Smooth muscle cell (in vitro differentiated cells): ENCODE measurements around the gene VWA5B2. TPM values are rescaled to one million over a fixed set of nuclear protein-coding genes. Genes with fewer than 3 reads are reported as not detected.

ENCODE experiments used
- DNase-seq: peaks from one replicate; lab custom pipeline; 2025; ENCODE audit not compliant: unreplicated experiment; lab: John Stamatoyannopoulos, UW
- H2AFZ ChIP-seq: fragments of 200-600 bp; sonication (generic); 2 replicates; pipeline ENCODE4 v1.6.0; 2016; ENCODE audit warnings: antibody characterized with exemption, low read depth, mild to moderate bottlenecking
- H3F3A ChIP-seq: fragments of 200-600 bp; sonication (generic); 2 replicates; pipeline ENCODE4 v1.6.0; 2017; ENCODE audit warnings: antibody characterized with exemption, low read depth
- H3K27ac ChIP-seq: fragments of 200-600 bp; sonication (generic); 2 replicates; pipeline ENCODE4 v1.5.1; 2016; ENCODE audit warnings: low read depth, mild to moderate bottlenecking
- H3K27me3 ChIP-seq: fragments of 200-600 bp; sonication (generic); 2 replicates; pipeline ENCODE4 v1.6.1; 2016; ENCODE audit warnings: low read depth, mild to moderate bottlenecking
- H3K36me3 ChIP-seq: fragments of 200-600 bp; sonication (generic); 2 replicates; pipeline ENCODE4 v1.5.1; 2016; ENCODE audit warnings: low read depth
- H3K4me1 ChIP-seq: fragments of 200-600 bp; sonication (generic); 2 replicates; pipeline ENCODE4 v1.5.1; 2016; ENCODE audit warnings: low read depth
- H3K4me2 ChIP-seq: fragments of 200-600 bp; sonication (generic); 2 replicates; pipeline ENCODE4 v1.6.0; 2016; ENCODE audit warnings: mild to moderate bottlenecking
- H3K4me3 ChIP-seq: fragments of 200-600 bp; sonication (generic); 2 replicates; pipeline ENCODE4 v1.5.1; 2016; ENCODE audit warnings: mild to moderate bottlenecking
- H3K79me2 ChIP-seq: fragments of 200-600 bp; sonication (generic); 2 replicates; pipeline ENCODE4 v1.6.0; 2016; ENCODE audit warnings: low read depth, mild to moderate bottlenecking
- H3K9ac ChIP-seq: fragments of 200-600 bp; sonication (generic); 2 replicates; pipeline ENCODE4 v1.6.0; 2016; ENCODE audit warnings: low read depth
- H3K9me3 ChIP-seq: fragments of 200-600 bp; sonication (generic); replicated peaks from 2 replicates; pipeline ENCODE4 v1.5.1; 2016; ENCODE audit warnings: low read depth
- H4K20me1 ChIP-seq: fragments of 200-600 bp; sonication (generic); 2 replicates; pipeline ENCODE4 v1.6.0; 2016; ENCODE audit warnings: low read depth
- CTCF ChIP-seq: fragments of 200-600 bp; sonication (generic); IDR thresholded peaks from 2 replicates; pipeline ENCODE4 v1.5.1; 2017; ENCODE audit warnings: borderline replicate concordance, mild to moderate bottlenecking, antibody characterized with exemption; ENCODE audit not compliant: insufficient read depth, poor library complexity, severe bottlenecking
- WGBS: methylation state at CpG from one replicate; pipeline ENCODE4 v1.1.7; 2016; ENCODE audit warnings: low lambda C conversion rate; 5-methylcytosine and 5-hydroxymethylcytosine counted together
- polyA plus RNA-seq: library from polyadenylated mRNA; unstranded; fragments of >200 nt; fragmentation: Nextera tagmentation; extraction: Ambion mirVana; gene quantifications from 2 replicates; pipeline ENCODE4 v1.2.1, GENCODE V29; 2016
- total RNA-seq: library from RNA; depleted of rRNA; stranded (reverse); fragments of >200 nt; gene quantifications from 2 replicates; pipeline ENCODE4 v1.2.3, GENCODE V29; 2014

Gene VWA5B2
- total and polyA plus RNA-seq, 2 experiments from 2014 or later: not detected

GRCh38 chr3:184193991-184194539 lies 35.3 kb upstream of the VWA5B2 start:
- over 99% methylated on average over 9 of the region's 9 CpGs for WGBS
- H3K79me2 ChIP-seq: peaks cover 14% of the 10 kb centered on the region

GRCh38 chr3:184196536-184196935 lies 32.8 kb upstream of the VWA5B2 start:
- Histone ChIP-seq H3K79me2 (no peaks in the 10 kb centered on the region), H3K36me3 (no peaks in the 10 kb centered on the region), H3K4me2 (no peak overlapping the region), H2AFZ (no peak overlapping the region), H4K20me1 (no peaks in the 10 kb centered on the region), H3K9ac (no peak overlapping the region), H3K27me3 (no peaks in the 10 kb centered on the region), H3K4me3 (no peak overlapping the region), H3F3A (no peaks in the 10 kb centered on the region), H3K4me1 (no peaks in the 10 kb centered on the region), H3K9me3 (no peaks in the 10 kb centered on the region), H3K27ac (no peak overlapping the region)
- WGBS: 95% methylated on average over 6 of the region's 6 CpGs
- no peak for DNase-seq
- no peak for TF ChIP-seq CTCF

More at GRCh38 chr3:184193991-184194539, 35.3 kb upstream of the VWA5B2 start:
- H3K27me3 ChIP-seq: no peaks in the 10 kb centered on the region
- no peak overlapping the region for H3K9ac ChIP-seq
- no peaks in the 10 kb centered on the region for H3K9me3 ChIP-seq
- TF ChIP-seq CTCF: no peak
- no peak overlapping the region for H3K27ac ChIP-seq
- no peak overlapping the region for H3K4me3 ChIP-seq
- no peaks in the 10 kb centered on the region for H3K4me1 ChIP-seq
- DNase-seq: no peak
- peaks cover 18% of the 10 kb centered on the region for H4K20me1 ChIP-seq
- H3K36me3 ChIP-seq: no peaks in the 10 kb centered on the region
- no peak overlapping the region for H2AFZ ChIP-seq
- H3K4me2 ChIP-seq: no peak overlapping the region
- H3F3A ChIP-seq: no peaks in the 10 kb centered on the region

- no peaks in the 10 kb centered on the region for H3K4me1 ChIP-seq
- TF ChIP-seq CTCF: no peak
- WGBS: 88% methylated on average over 9 of the region's 9 CpGs
These were observed 30.9 kb upstream of the VWA5B2 start for GRCh38 chr3:184198509-184198908.

GRCh38 chr3:184200825-184201224 lies 28.6 kb upstream of the VWA5B2 start:
- no peak for TF ChIP-seq CTCF
- no peaks in the 10 kb centered on the region for H3K79me2 ChIP-seq
- no peak overlapping the region for H3K4me2 ChIP-seq
- no peaks in the 10 kb centered on the region for H3K9me3 ChIP-seq
- peaks cover under 1% of the 10 kb centered on the region for H3K27me3 ChIP-seq
- no peak overlapping the region for H2AFZ ChIP-seq
- H3F3A ChIP-seq: no peaks in the 10 kb centered on the region
- DNase-seq: no peak
- H3K36me3 ChIP-seq: no peaks in the 10 kb centered on the region
- H3K4me3 ChIP-seq: no peak overlapping the region
- no peaks in the 10 kb centered on the region for H3K4me1 ChIP-seq
- no peaks in the 10 kb centered on the region for H4K20me1 ChIP-seq
- no peak overlapping the region for H3K27ac ChIP-seq
- no peak overlapping the region for H3K9ac ChIP-seq

More at GRCh38 chr3:184198509-184198908, 30.9 kb upstream of the VWA5B2 start:
- Histone ChIP-seq H4K20me1 (no peaks in the 10 kb centered on the region), H3K27ac (no peak overlapping the region), H3K79me2 (no peaks in the 10 kb centered on the region), H3K4me2 (no peak overlapping the region), H3K9ac (no peak overlapping the region), H3K9me3 (no peaks in the 10 kb centered on the region), H3K27me3 (no peaks in the 10 kb centered on the region), H2AFZ (no peak overlapping the region), H3F3A (no peaks in the 10 kb centered on the region), H3K36me3 (no peaks in the 10 kb centered on the region), H3K4me3 (no peak overlapping the region)
- DNase-seq: no peak
